Heart left ventricle (tissue), 16 donors: Measurements from ENCODE around the gene RAB6B. TPM values are rescaled to one million over a fixed set of nuclear protein-coding genes. Genes with fewer than 3 reads are reported as not detected.
A peak's percentile ranks its signal among the peaks of the same experiment; 100 is the strongest.

Experiments used
- ATAC-seq, 4 donors: fragments of 200-7000 bp; cut with Tn5 transposase; one replicate each; pipeline ENCODE4 v1.9.1; 2020 to 2022; ENCODE audit warnings: moderate library complexity in 4 of 4, mild to moderate bottlenecking in 3 of 4, moderate number of reproducible peaks in 1 of 4
- DNase-seq, 5 donors: peaks; one replicate each; pipeline ENCODE4 v3.0.0-alpha.2; 2020
- H3K27ac ChIP-seq, 12 donors: fragments of 200-600 bp; sonication (generic) in 4 of 12; one replicate each; pipeline versions ENCODE4 v1.5.0 to v1.8.0; 2016 to 2022; ENCODE audit warnings: mild to moderate bottlenecking in 2 of 12
- H3K27me3 ChIP-seq, 9 donors: fragments of 200-600 bp; sonication (generic) in 2 of 9; one replicate each; pipeline versions ENCODE4 v1.5.1 to v1.8.0; 2016 to 2022; ENCODE audit warnings: mild to moderate bottlenecking in 3 of 9
- H3K36me3 ChIP-seq, 9 donors: fragments of 200-600 bp; sonication (generic) in 2 of 9; one replicate each; pipeline versions ENCODE4 v1.5.0 to v1.8.0; 2018 to 2022; ENCODE audit warnings: mild to moderate bottlenecking in 2 of 9
- H3K4me1 ChIP-seq, 12 donors: fragments of 200-600 bp; sonication (generic) in 4 of 12; one replicate each; pipeline versions ENCODE4 v1.5.0 to v1.8.0; 2016 to 2022; ENCODE audit warnings: mild to moderate bottlenecking in 3 of 12
- H3K4me3 ChIP-seq, 12 donors: fragments of 200-600 bp; sonication (generic) in 4 of 12; one replicate each; pipeline versions ENCODE4 v1.5.0 to v1.8.0; 2017 to 2022; ENCODE audit warnings: mild to moderate bottlenecking in 9 of 12, moderate library complexity in 4 of 12
- H3K9me3 ChIP-seq, 12 donors: fragments of 200-600 bp; sonication (generic) in 4 of 12; one replicate each; pipeline versions ENCODE4 v1.5.0 to v1.8.0; 2016 to 2022; ENCODE audit warnings: mild to moderate bottlenecking in 1 of 12
- POLR2A ChIP-seq, 2 donors: fragments of 450-650 bp; IDR thresholded peaks; one replicate each; pipeline ENCODE4 v1.6.1; 2017; ENCODE audit warnings: antibody characterized with exemption in 2 of 2, mild to moderate bottlenecking in 2 of 2, moderate library complexity in 2 of 2
- WGBS, 4 donors: extraction: QIAGEN DNeasy Blood & Tissue Kit in 2 of 4; methylation state at CpG; one replicate each; pipeline versions ENCODE4 v1.1.5 to v1.1.7; 2013 to 2018; 5-methylcytosine and 5-hydroxymethylcytosine counted together
- intact Hi-C, 10 donors: fragments of 100-400 bp; cut with DNase I; formaldehyde crosslinking; loops; one replicate each; pipeline versions ENCODE4 v1.11.1 to v1.14.2; 2022
- polyA plus RNA-seq, 2 donors: library from polyadenylated mRNA; stranded (reverse); fragments of 200-250 nt; gene quantifications; one replicate each; pipeline ENCODE4 v1.2.3, GENCODE V29; 2013
- total RNA-seq, 9 donors: library from RNA; depleted of rRNA in 2 of 9; stranded (reverse); fragments of >200 nt in 2 of 9; fragmentation: NEBNext Ultra II Directional in 3 of 9; extraction: Animal tissue kit (Norgen Biotek cat#: 25700) in 3 of 9; gene quantifications; one replicate each; pipeline versions ENCODE4 v1.1.0 to v1.2.4, GENCODE V29; 2016 to 2023
- TF ChIP-seq, protein P1 (sequence below), 12 donors: fragments of 200-600 bp; sonication (generic) in 4 of 12; IDR thresholded peaks; one replicate each; pipeline versions ENCODE4 v1.5.0 to v1.8.0; 2018 to 2022; ENCODE audit warnings: antibody characterized with exemption in 12 of 12, mild to moderate bottlenecking in 5 of 12
- donor health status: ischemic (EF 13 %, LVEDD 7.1; RV severe dilation, severe dysfunction).
- donor health status: healthy with polysubstance abuse.
- donor health status: DM: no; HTN: yes; CAD: no.
- donor health status: DM: no; HTN: no; CAD: no.
- donor health status: ischemic (EF 25% LVEDD 6.9; RV normal size, moderate dysfunction).
- donor health status: ischemic (EF 25% LVEDD 5.7; RV mildly dilated, moderate dysfunction).
- donor health status: healthy.
- donor health status: DM: yes; HTN: yes; CAD: no.
- donor health status: ischemic (EF 35%, LVEDD 5.7; RV mildly dilated, moderate dysfunction).
- donor health status: nonischemic (EF 11% LVEDD 7.7; RV severe dilation, severe dysfunction).
- donor health status: DM: yes; HTN: yes; CAD: no.
- donor health status: PGD.
- donor health status: ischemic (EF 29% LVEDD 5.4; RV normal size, mild dysfunction).
- donor health status: nonischemic (EF 23%, LVEDD 6.1; RV moderate dilation, normal function).

The RAB6B gene
- total and polyA plus RNA-seq, 11 donors = 12.4 to 57.2 (median 43.1) TPM

DNA sequence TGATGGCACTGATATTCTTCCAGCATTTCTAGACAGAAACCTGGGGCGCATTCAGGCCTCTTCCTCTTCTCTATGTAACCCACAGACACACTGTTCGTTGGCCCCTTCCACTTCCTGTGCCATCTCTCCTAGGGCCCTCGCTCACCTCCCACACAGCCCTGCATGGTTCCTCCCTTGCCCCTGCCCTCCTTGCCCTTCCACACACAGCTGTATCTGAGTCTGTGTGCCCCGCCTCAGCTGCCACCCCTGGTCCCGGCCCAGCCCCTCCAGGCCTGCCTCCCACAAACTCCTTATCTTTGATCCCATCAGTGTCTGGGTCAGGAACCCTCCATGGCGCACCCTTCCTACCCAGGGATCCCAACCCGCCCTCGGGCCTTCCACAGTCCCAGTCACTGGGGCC, 37.9 kb downstream of the RAB6B start:
- ATAC-seq (no peak), DNase-seq (no peak)
- TF ChIP-seq POLR2A (IDR thresholded peaks at IDR 0.05) = no peak
- TF ChIP-seq, protein P1, sequence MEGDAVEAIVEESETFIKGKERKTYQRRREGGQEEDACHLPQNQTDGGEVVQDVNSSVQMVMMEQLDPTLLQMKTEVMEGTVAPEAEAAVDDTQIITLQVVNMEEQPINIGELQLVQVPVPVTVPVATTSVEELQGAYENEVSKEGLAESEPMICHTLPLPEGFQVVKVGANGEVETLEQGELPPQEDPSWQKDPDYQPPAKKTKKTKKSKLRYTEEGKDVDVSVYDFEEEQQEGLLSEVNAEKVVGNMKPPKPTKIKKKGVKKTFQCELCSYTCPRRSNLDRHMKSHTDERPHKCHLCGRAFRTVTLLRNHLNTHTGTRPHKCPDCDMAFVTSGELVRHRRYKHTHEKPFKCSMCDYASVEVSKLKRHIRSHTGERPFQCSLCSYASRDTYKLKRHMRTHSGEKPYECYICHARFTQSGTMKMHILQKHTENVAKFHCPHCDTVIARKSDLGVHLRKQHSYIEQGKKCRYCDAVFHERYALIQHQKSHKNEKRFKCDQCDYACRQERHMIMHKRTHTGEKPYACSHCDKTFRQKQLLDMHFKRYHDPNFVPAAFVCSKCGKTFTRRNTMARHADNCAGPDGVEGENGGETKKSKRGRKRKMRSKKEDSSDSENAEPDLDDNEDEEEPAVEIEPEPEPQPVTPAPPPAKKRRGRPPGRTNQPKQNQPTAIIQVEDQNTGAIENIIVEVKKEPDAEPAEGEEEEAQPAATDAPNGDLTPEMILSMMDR (IDR thresholded peaks at IDR 0.05) = no peak
- 89 to 94% (median 92%) methylated on average over 8 of the region's 8 CpGs for WGBS, 4 donors
- intact Hi-C loops = no loop called here
- H3K9me3 ChIP-seq = no peaks in the 10 kb centered on the region
- H3K4me3 ChIP-seq = no peak overlapping the region
- no peak overlapping the region for H3K27ac ChIP-seq
- no peaks in the 10 kb centered on the region for H3K27me3 ChIP-seq
- no peaks in the 10 kb centered on the region for H3K36me3 ChIP-seq
- H3K4me1 ChIP-seq = peaks cover 0 to 44% (median 13%) of the 10 kb centered on the region in 12 donors

DNA sequence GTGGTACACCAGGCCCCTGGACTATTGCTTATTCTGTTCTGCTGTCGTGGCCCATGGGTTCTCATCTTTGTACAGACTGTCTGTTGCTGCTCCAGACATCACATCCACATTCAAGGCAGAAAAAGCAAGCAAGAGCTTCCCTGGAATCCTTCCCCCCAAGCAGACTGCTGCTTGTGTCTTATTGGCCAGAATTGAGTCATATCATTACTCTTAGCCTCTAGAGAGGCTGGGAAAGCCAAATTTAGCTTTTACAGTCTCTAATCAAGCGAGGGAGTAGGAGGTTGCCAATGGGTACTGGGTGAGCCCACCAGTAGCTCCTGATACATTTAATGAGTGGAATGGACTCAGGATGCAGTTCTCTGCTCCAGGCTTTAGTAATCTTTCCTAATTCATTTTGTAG, 39.4 kb downstream of the RAB6B start:
- no peaks in the 10 kb centered on the region for H3K9me3 ChIP-seq
- H3K4me1 ChIP-seq = peaks cover 0 to 44% (median 13%) of the 10 kb centered on the region in 12 donors
- no peaks in the 10 kb centered on the region for H3K27me3 ChIP-seq
- intact Hi-C loops = no loop called here
- DNase-seq = no peak
- H3K27ac ChIP-seq = no peak overlapping the region
- no peak for ATAC-seq
- H3K36me3 ChIP-seq = no peaks in the 10 kb centered on the region
- TF ChIP-seq POLR2A (IDR thresholded peaks at IDR 0.05) = no peak
- TF ChIP-seq, protein P1 (IDR thresholded peaks at IDR 0.05) = no peak
- WGBS, 4 donors = 64 to 80% (median 72%) methylated on average over 2 of the region's 2 CpGs
- no peak overlapping the region for H3K4me3 ChIP-seq

DNA sequence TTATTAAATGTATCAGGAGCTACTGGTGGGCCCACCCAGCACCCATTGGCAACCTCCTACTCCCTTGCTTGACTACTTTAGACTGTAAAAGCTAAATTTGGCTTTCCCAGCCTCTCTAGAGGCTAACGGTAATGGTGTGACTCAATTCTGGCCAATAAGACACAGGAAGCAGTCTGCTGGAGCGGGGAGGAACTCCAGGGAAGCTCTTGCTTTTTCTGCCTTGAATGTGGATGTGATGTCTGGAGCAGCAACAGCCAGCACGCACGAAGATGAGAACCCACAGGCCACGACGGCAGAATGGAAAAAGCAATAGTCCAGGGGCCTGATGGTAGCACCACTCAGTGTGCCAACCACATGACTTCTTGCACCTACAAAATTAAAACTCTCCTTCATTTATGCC, 39.9 kb downstream of the RAB6B start:
- Histone ChIP-seq H3K4me1 (peaks cover 0 to 44% (median 13%) of the 10 kb centered on the region in 12 donors), H3K27me3 (no peaks in the 10 kb centered on the region), H3K27ac (no peak overlapping the region), H3K36me3 (no peaks in the 10 kb centered on the region), H3K4me3 (no peak overlapping the region), H3K9me3 (no peaks in the 10 kb centered on the region)
- intact Hi-C loops = no loop called here
- ATAC-seq (no peak), DNase-seq (peak in 1 of 5 donors; percentile 6)
- 75 to 86% (median 79%) methylated on average over 6 of the region's 6 CpGs for WGBS, 4 donors
- no peak for TF ChIP-seq POLR2A (IDR thresholded peaks at IDR 0.05)
- TF ChIP-seq, protein P1 (IDR thresholded peaks at IDR 0.05) = no peak

DNA sequence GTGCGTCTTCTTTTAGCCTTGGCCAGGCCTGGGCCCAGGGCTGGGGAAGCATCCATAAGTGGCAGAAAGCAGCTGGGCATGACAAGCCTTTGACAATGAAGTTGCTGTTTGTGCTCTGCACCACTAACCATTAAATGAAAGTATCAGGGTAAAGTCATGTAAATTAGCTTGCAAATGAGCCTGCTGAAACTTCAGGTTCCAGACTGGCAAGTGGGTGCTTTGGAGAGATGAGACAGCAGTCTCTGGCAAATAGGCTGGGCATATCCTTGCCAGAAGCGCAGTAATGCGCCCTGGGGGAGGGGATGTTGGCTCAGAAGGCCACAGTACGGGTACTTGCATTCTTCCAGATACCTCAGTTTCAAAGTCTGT, 40.7 kb downstream of the RAB6B start:
- H3K9me3 ChIP-seq = no peaks in the 10 kb centered on the region
- 83 to 95% (median 93%) methylated on average over 4 of the region's 4 CpGs for WGBS, 4 donors
- no peak for ATAC-seq

More for the DNA sequence above, 40.7 kb downstream of the RAB6B start:
- no peak overlapping the region for H3K4me3 ChIP-seq
- peaks cover 0 to 44% (median 13%) of the 10 kb centered on the region in 12 donors for H3K4me1 ChIP-seq
- intact Hi-C loops = no loop called here
- no peaks in the 10 kb centered on the region for H3K36me3 ChIP-seq
- peak in 1 of 5 donors; percentile 17 for DNase-seq
- no peak overlapping the region for H3K27ac ChIP-seq
- H3K27me3 ChIP-seq = no peaks in the 10 kb centered on the region
- TF ChIP-seq, protein P1 (IDR thresholded peaks at IDR 0.05) = no peak
- TF ChIP-seq POLR2A (IDR thresholded peaks at IDR 0.05) = no peak
